ENCODE results near the gene GH1. TPM values are rescaled to one million over a fixed set of nuclear protein-coding genes. Genes with fewer than 3 reads are reported as not detected.

The GH1 gene
- total and polyA plus RNA-seq, 2 of the 13 experiments (the other 11 are each of a cell fraction or from before 2014, with no cell fraction given): not detected

DNA sequence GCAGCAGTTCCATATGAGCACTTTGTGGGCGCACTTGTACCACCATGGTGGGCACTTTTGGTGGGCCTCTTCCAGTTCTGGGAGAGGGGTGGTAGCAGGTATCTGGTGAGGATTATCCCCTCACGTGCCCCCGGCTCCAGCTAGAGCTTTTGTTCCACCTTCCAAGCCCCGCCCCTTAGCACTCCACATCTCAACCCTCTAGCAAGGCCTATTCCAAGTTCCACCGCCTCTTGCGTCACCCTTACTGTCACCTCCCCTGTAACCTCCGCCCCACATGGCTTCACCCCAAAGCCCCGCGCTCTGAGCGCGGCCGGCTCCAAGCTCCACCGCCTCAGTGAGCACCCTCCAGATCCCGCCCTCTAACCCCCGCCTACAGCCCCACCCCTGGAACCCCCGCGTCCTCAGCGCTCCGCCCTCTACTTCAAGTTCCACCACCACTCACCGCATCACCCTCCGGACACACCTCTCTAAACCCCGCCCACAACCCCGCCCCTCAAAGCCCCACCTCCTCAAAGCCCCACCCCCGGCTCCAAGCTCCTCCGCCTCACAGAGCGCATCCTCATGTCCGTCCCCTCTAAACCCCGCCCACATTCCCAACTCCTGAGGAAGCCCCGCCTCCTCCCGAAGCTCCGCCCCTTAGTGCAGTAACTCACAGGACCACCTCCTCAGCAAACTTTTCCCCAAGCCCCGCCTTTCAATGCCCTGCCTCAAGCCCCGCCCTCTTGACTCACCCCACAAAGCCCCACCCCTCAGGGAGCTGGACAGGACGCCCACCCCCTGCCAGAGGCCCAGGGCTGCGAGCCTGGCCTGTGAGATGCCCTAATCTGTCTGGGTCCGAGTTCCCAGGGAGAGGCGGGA, 42.9 kb upstream of the GH1 start:
- Histone ChIP-seq H3K9me3 (ENCODE audit: low read length) (no peaks in the 10 kb centered on the region), H3K4me1 (ENCODE audit: insufficient read depth, low read length) (peaks cover 24% of the 10 kb centered on the region), H3K4me3 (replicated peaks in 1 of 3; ENCODE audit: insufficient read depth in 1 of 3, low read depth in 2 of 3, low read length in 3 of 3) (peak overlapping the region in 1 of 3 experiments; percentile 29; a peak in 1 of 6 replicates), H3K9ac (ENCODE audit: insufficient read depth, low read depth, low read length) (no peak overlapping the region), H3K36me3 (replicated peaks in 1 of 2; ENCODE audit: control insufficient read depth in 1 of 2, insufficient read depth in 2 of 2, low read length in 2 of 2) (no peaks in the 10 kb centered on the region), H3K27me3 (ENCODE audit: control insufficient read depth in 1 of 2, insufficient read depth in 2 of 2, low read length in 2 of 2) (peaks cover 6 to 28% of the 10 kb centered on the region in 2 experiments; a peak in 2 of 5 replicates), H3K4me2 (ENCODE audit: low read depth, low read length) (peak overlapping the region; percentile 52), H2AFZ (ENCODE audit: low read length) (no peak overlapping the region), H3K27ac (ENCODE audit: extremely low read length, insufficient read depth, low read length) (peak overlapping the region; percentile 2), H4K20me1 (ENCODE audit: insufficient read depth, low read length) (no peaks in the 10 kb centered on the region; the same call in 1 of the 2 replicates), H3K79me2 (ENCODE audit: insufficient read depth, low read length) (no peaks in the 10 kb centered on the region)
- intact Hi-C loops (cut with micrococcal nuclease; ENCODE audit: unreplicated experiment): no loop called here
- 47% methylated on average over 36 of the region's 37 CpGs for WGBS (ENCODE audit: low lambda C conversion rate)
- FAIRE-seq: no peak
- ChIA-PET CTCF (ENCODE audit: low intra/inter-chr PET ratio, low total read pairs) (no interaction called here), POLR2A (interaction anchor here (0.7 to 1.6 kb wide), 6 partner anchors 11 to 411 kb away, joined by 3 to 9 read pairs (median 4); partner anchors contain the start of gene DCAF7)
- DNase-seq (ENCODE audit: low spot score): peak; percentile 68
- BruUV-seq (replicated peaks): no TSS peak
- in situ Hi-C loops (cut with HindIII; ENCODE audit: extremely low pct_ligation_motif_present, low pct_unique_long_range_greater_than_20kb): no loop called here
- ATAC-seq: peak; percentile 65
- TF ChIP-seq ZNF331 (CRISPR knock-in tag; IDR thresholded peaks at IDR 0.05) (no peak), RNF219 (CRISPR knock-in tag; IDR thresholded peaks at IDR 0.05) (no peak), HMGA1 (CRISPR knock-in tag; conservative IDR thresholded peaks at IDR 0.05) (no peak), ZNF335 (CRISPR knock-in tag; IDR thresholded peaks at IDR 0.05) (no peak), PAF1 (CRISPR knock-in tag; IDR thresholded peaks at IDR 0.05) (no peak), ASH2L (IDR thresholded peaks at IDR 0.05; ENCODE audit: insufficient read length, low read depth, low read length) (no peak), SIX1 (CRISPR knock-in tag; IDR thresholded peaks at IDR 0.05; ENCODE audit: borderline replicate concordance) (no peak), ZNF350 (CRISPR knock-in tag; IDR thresholded peaks at IDR 0.05; ENCODE audit: borderline replicate concordance, low read depth) (0 out of 2 replicates have a peak, but pooled peaks have one; percentile 21), BHLHE40 (IDR thresholded peaks at IDR 0.05; ENCODE audit: low read length) (no peak), ZNF672 (CRISPR knock-in tag; IDR thresholded peaks at IDR 0.05) (no peak)
- TF ChIP-seq, protein P1, sequence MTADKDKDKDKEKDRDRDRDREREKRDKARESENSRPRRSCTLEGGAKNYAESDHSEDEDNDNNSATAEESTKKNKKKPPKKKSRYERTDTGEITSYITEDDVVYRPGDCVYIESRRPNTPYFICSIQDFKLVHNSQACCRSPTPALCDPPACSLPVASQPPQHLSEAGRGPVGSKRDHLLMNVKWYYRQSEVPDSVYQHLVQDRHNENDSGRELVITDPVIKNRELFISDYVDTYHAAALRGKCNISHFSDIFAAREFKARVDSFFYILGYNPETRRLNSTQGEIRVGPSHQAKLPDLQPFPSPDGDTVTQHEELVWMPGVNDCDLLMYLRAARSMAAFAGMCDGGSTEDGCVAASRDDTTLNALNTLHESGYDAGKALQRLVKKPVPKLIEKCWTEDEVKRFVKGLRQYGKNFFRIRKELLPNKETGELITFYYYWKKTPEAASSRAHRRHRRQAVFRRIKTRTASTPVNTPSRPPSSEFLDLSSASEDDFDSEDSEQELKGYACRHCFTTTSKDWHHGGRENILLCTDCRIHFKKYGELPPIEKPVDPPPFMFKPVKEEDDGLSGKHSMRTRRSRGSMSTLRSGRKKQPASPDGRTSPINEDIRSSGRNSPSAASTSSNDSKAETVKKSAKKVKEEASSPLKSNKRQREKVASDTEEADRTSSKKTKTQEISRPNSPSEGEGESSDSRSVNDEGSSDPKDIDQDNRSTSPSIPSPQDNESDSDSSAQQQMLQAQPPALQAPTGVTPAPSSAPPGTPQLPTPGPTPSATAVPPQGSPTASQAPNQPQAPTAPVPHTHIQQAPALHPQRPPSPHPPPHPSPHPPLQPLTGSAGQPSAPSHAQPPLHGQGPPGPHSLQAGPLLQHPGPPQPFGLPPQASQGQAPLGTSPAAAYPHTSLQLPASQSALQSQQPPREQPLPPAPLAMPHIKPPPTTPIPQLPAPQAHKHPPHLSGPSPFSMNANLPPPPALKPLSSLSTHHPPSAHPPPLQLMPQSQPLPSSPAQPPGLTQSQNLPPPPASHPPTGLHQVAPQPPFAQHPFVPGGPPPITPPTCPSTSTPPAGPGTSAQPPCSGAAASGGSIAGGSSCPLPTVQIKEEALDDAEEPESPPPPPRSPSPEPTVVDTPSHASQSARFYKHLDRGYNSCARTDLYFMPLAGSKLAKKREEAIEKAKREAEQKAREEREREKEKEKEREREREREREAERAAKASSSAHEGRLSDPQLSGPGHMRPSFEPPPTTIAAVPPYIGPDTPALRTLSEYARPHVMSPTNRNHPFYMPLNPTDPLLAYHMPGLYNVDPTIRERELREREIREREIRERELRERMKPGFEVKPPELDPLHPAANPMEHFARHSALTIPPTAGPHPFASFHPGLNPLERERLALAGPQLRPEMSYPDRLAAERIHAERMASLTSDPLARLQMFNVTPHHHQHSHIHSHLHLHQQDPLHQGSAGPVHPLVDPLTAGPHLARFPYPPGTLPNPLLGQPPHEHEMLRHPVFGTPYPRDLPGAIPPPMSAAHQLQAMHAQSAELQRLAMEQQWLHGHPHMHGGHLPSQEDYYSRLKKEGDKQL (CRISPR knock-in tag; IDR thresholded peaks at IDR 0.05; ENCODE audit: low read depth): no peak
- TF ChIP-seq, protein P2, sequence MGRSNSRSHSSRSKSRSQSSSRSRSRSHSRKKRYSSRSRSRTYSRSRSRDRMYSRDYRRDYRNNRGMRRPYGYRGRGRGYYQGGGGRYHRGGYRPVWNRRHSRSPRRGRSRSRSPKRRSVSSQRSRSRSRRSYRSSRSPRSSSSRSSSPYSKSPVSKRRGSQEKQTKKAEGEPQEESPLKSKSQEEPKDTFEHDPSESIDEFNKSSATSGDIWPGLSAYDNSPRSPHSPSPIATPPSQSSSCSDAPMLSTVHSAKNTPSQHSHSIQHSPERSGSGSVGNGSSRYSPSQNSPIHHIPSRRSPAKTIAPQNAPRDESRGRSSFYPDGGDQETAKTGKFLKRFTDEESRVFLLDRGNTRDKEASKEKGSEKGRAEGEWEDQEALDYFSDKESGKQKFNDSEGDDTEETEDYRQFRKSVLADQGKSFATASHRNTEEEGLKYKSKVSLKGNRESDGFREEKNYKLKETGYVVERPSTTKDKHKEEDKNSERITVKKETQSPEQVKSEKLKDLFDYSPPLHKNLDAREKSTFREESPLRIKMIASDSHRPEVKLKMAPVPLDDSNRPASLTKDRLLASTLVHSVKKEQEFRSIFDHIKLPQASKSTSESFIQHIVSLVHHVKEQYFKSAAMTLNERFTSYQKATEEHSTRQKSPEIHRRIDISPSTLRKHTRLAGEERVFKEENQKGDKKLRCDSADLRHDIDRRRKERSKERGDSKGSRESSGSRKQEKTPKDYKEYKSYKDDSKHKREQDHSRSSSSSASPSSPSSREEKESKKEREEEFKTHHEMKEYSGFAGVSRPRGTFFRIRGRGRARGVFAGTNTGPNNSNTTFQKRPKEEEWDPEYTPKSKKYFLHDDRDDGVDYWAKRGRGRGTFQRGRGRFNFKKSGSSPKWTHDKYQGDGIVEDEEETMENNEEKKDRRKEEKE (IDR thresholded peaks at IDR 0.05): no peak

All from HepG2 (cell line).